ENCODE data around the gene FXYD3.

The FXYD3 gene

GRCh38 chr19:35155981-35156672 lies 40.5 kb downstream of the FXYD3 start:
- ATAC-seq: no peak
- no peak for TF ChIP-seq TOX (CRISPR knock-in tag; IDR thresholded peaks at IDR 0.05; ENCODE audit: borderline replicate concordance)

GRCh38 chr19:35156673-35157014 lies 41.0 kb downstream of the FXYD3 start:
- TF ChIP-seq ESRRG (CRISPR knock-in tag; IDR thresholded peaks at IDR 0.05) (no peak), TSHZ2 (CRISPR knock-in tag; IDR thresholded peaks at IDR 0.05) (no peak), ZFP30 (CRISPR knock-in tag; IDR thresholded peaks at IDR 0.05) (no peak), ZFP3 (CRISPR knock-in tag; IDR thresholded peaks at IDR 0.05) (no peak), TCF4 (CRISPR knock-in tag; IDR thresholded peaks at IDR 0.05; ENCODE audit: borderline replicate concordance) (no peak), CSDC2 (CRISPR knock-in tag; IDR thresholded peaks at IDR 0.05) (no peak), PPARA (CRISPR knock-in tag; IDR thresholded peaks at IDR 0.05; ENCODE audit: borderline replicate concordance) (no peak), RARB (CRISPR knock-in tag; IDR thresholded peaks at IDR 0.05) (no peak), POU6F1 (CRISPR knock-in tag; IDR thresholded peaks at IDR 0.05; ENCODE audit: borderline replicate concordance, low read depth) (no peak), GLIS3 (CRISPR knock-in tag; IDR thresholded peaks at IDR 0.05) (no peak), ZNF70 (CRISPR knock-in tag; IDR thresholded peaks at IDR 0.05) (no peak), TOX (CRISPR knock-in tag; IDR thresholded peaks at IDR 0.05; ENCODE audit: borderline replicate concordance) (no peak), ISL1 (CRISPR knock-in tag; IDR thresholded peaks at IDR 0.05) (no peak), CREB5 (CRISPR knock-in tag; IDR thresholded peaks at IDR 0.05; ENCODE audit: low read depth) (no peak), ARNTL (CRISPR knock-in tag; IDR thresholded peaks at IDR 0.05; ENCODE audit: borderline replicate concordance, low read depth) (no peak), PATZ1 (CRISPR knock-in tag; IDR thresholded peaks at IDR 0.05; ENCODE audit: borderline replicate concordance) (no peak), ZC3H10 (CRISPR knock-in tag; IDR thresholded peaks at IDR 0.05) (no peak), OSR1 (CRISPR knock-in tag; IDR thresholded peaks at IDR 0.05) (no peak), CSRNP3 (CRISPR knock-in tag; IDR thresholded peaks at IDR 0.05) (no peak)
- ATAC-seq: no peak

- TF ChIP-seq ZFP3 (CRISPR knock-in tag; IDR thresholded peaks at IDR 0.05) (no peak), SNAI2 (CRISPR knock-in tag; IDR thresholded peaks at IDR 0.05) (no peak), ZC3H10 (CRISPR knock-in tag; IDR thresholded peaks at IDR 0.05) (no peak), TCF4 (CRISPR knock-in tag; IDR thresholded peaks at IDR 0.05; ENCODE audit: borderline replicate concordance) (no peak), PATZ1 (CRISPR knock-in tag; IDR thresholded peaks at IDR 0.05; ENCODE audit: borderline replicate concordance) (no peak), PPARA (CRISPR knock-in tag; IDR thresholded peaks at IDR 0.05; ENCODE audit: borderline replicate concordance) (no peak), OSR1 (CRISPR knock-in tag; IDR thresholded peaks at IDR 0.05) (no peak), ESRRG (CRISPR knock-in tag; IDR thresholded peaks at IDR 0.05) (no peak), ZNF565 (CRISPR knock-in tag; conservative IDR thresholded peaks at IDR 0.05; ENCODE audit: low read depth) (no peak), RARB (CRISPR knock-in tag; IDR thresholded peaks at IDR 0.05) (no peak), BACH2 (CRISPR knock-in tag; IDR thresholded peaks at IDR 0.05; ENCODE audit: borderline replicate concordance) (no peak), TOX (CRISPR knock-in tag; IDR thresholded peaks at IDR 0.05; ENCODE audit: borderline replicate concordance) (no peak), CSRNP3 (CRISPR knock-in tag; IDR thresholded peaks at IDR 0.05) (no peak)
- no peak for ATAC-seq
Observed at GRCh38 chr19:35157431-35157830, 41.8 kb downstream of the FXYD3 start.

All from SK-N-SH treated with all-trans-retinoic acid at 6 μM for 48 hours (cell line).